ENCODE results near the gene EHD1. TPM values are rescaled to one million over a fixed set of nuclear protein-coding genes. Genes with fewer than 3 reads are reported as not detected.

Gene EHD1
- total RNA-seq, 1 experiment from 2014 or later = 340 TPM

DNA sequence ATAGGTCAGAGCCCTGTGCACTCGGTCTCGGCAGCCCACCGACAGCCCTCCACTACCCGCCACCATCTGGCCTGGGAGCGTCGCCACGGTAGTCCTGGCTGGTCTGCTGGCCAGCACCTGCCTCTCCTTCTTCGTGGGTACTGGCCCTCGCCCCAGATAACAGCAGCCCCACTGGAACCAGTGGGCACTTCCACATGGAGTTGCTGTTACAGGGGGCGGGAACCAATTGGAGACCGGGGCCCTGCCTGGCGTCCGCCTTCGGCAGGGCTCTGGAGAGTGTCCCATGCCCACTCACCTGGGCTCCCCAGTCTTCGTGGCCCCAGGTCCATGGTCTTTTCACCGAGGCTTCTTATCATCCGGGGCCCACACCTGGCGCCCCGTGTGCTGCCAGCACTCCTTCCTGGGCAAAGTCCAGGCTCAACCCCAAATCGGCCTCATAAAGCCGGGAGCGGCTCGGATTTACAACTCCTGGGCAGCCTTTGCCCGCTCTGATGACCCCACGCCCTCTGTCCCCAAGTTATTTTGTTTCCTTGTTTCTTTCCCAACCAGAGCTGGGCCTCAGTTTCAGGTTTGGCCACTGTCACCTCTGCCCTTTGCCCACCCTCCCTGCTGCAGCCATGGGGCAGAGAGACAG is 12.9 kb upstream of the EHD1 start:
- TF ChIP-seq, protein P1, sequence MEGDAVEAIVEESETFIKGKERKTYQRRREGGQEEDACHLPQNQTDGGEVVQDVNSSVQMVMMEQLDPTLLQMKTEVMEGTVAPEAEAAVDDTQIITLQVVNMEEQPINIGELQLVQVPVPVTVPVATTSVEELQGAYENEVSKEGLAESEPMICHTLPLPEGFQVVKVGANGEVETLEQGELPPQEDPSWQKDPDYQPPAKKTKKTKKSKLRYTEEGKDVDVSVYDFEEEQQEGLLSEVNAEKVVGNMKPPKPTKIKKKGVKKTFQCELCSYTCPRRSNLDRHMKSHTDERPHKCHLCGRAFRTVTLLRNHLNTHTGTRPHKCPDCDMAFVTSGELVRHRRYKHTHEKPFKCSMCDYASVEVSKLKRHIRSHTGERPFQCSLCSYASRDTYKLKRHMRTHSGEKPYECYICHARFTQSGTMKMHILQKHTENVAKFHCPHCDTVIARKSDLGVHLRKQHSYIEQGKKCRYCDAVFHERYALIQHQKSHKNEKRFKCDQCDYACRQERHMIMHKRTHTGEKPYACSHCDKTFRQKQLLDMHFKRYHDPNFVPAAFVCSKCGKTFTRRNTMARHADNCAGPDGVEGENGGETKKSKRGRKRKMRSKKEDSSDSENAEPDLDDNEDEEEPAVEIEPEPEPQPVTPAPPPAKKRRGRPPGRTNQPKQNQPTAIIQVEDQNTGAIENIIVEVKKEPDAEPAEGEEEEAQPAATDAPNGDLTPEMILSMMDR (conservative IDR thresholded peaks at IDR 0.05; ENCODE audit: low read depth, low read length) = no peak
- TF ChIP-seq EZH2 (IDR thresholded peaks at IDR 0.05; ENCODE audit: low read length, unreplicated experiment) (no peak), EZH2phosphoT487 (IDR thresholded peaks at IDR 0.05; ENCODE audit: borderline replicate concordance, low read length) (no peak)
- Histone ChIP-seq H3K4me3 (ENCODE audit: low read length) (no peak overlapping the region), H3K9ac (ENCODE audit: low read length) (no peak overlapping the region), H3K9me3 (ENCODE audit: low read length) (no peaks in the 10 kb centered on the region), H2AFZ (ENCODE audit: low read length) (no peak overlapping the region), H3K36me3 (ENCODE audit: low read depth, low read length) (no peaks in the 10 kb centered on the region), H3K27me3 (ENCODE audit: low read length) (no peaks in the 10 kb centered on the region), H4K20me1 (ENCODE audit: low read length) (no peaks in the 10 kb centered on the region), H3K4me1 (ENCODE audit: insufficient read depth, low read length) (peaks cover 13% of the 10 kb centered on the region), H3F3A (ENCODE audit: low read length, unreplicated experiment) (no peaks in the 10 kb centered on the region), H3K4me2 (ENCODE audit: low read length) (no peak overlapping the region), H3K27ac (ENCODE audit: low read length) (no peak overlapping the region), H3K9me2 (replicated peaks; ENCODE audit: low read length) (no peaks in the 10 kb centered on the region), H3K79me2 (ENCODE audit: low read length) (no peaks in the 10 kb centered on the region)
- POLR2A ChIA-PET (ENCODE audit: unreplicated experiment) = no interaction called here
- no TSS peak for BruUV-seq (replicated peaks)
- intact Hi-C loops (cut with micrococcal nuclease) = no loop called here
- DNase-seq (no peak), ATAC-seq (no peak)
- CTCF ChIA-PET = no interaction called here

DNA sequence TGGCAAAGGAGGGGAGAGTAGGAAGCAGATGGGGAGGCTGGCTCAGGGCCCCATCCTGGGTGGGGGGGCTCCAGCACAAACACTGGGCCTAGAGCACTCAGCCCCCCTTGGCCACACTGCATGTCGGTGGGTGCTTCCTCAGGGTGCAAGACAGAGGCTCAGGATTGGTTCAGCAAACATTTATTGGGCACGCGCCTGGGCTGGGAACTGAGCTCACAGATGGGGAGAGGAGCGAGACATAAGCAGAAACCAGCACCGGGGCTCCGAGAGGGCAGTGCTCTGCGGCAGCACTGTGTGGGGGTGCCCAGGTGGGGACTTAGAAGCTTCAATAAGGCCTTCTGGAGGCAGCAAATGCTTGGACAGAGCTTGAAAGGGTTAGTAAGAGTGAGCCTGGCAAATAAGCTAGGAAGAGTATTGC is 12.1 kb upstream of the EHD1 start:
- H3K27ac ChIP-seq (ENCODE audit: low read length) = no peak overlapping the region
- POLR2A ChIA-PET (ENCODE audit: unreplicated experiment) = no interaction called here

More for the DNA sequence above, 12.1 kb upstream of the EHD1 start:
- H3K9ac ChIP-seq (ENCODE audit: low read length) = no peak overlapping the region
- no peak overlapping the region for H3K4me2 ChIP-seq (ENCODE audit: low read length)
- no peaks in the 10 kb centered on the region for H3K9me2 ChIP-seq (replicated peaks; ENCODE audit: low read length)
- no peak overlapping the region for H3K4me3 ChIP-seq (ENCODE audit: low read length)
- no peak overlapping the region for H2AFZ ChIP-seq (ENCODE audit: low read length)
- H4K20me1 ChIP-seq (ENCODE audit: low read length) = no peaks in the 10 kb centered on the region
- no peaks in the 10 kb centered on the region for H3K27me3 ChIP-seq (ENCODE audit: low read length)
- H3K9me3 ChIP-seq (ENCODE audit: low read length) = no peaks in the 10 kb centered on the region
- intact Hi-C loops (cut with micrococcal nuclease) = no loop called here
- no peaks in the 10 kb centered on the region for H3K36me3 ChIP-seq (ENCODE audit: low read depth, low read length)
- no peak for DNase-seq
- CTCF ChIA-PET = interaction anchor here (0.6 kb wide), 1 partner anchor 125 kb away, joined by 3 read pairs; no protein-coding TSS in a partner anchor
- no TSS peak for BruUV-seq (replicated peaks)
- H3F3A ChIP-seq (ENCODE audit: low read length, unreplicated experiment) = no peaks in the 10 kb centered on the region
- H3K4me1 ChIP-seq (ENCODE audit: insufficient read depth, low read length) = peaks cover 20% of the 10 kb centered on the region
- no peaks in the 10 kb centered on the region for H3K79me2 ChIP-seq (ENCODE audit: low read length)
- no peak for ATAC-seq
- TF ChIP-seq, protein P1 (conservative IDR thresholded peaks at IDR 0.05; ENCODE audit: low read depth, low read length) = no peak
- TF ChIP-seq EZH2phosphoT487 (IDR thresholded peaks at IDR 0.05; ENCODE audit: borderline replicate concordance, low read length) (no peak), EZH2 (IDR thresholded peaks at IDR 0.05; ENCODE audit: low read length, unreplicated experiment) (no peak)
